GM21825 (cell line): ENCODE measurements around the gene WRAP73.

Experiments used
- ATAC-seq: cut with Tn5 transposase; IDR thresholded peaks from one replicate; pipeline ENCODE4 v1.9.1; 2021; ENCODE audit warnings: mild to moderate bottlenecking, moderate library complexity; ENCODE audit not compliant: unreplicated experiment

Gene WRAP73

DNA sequence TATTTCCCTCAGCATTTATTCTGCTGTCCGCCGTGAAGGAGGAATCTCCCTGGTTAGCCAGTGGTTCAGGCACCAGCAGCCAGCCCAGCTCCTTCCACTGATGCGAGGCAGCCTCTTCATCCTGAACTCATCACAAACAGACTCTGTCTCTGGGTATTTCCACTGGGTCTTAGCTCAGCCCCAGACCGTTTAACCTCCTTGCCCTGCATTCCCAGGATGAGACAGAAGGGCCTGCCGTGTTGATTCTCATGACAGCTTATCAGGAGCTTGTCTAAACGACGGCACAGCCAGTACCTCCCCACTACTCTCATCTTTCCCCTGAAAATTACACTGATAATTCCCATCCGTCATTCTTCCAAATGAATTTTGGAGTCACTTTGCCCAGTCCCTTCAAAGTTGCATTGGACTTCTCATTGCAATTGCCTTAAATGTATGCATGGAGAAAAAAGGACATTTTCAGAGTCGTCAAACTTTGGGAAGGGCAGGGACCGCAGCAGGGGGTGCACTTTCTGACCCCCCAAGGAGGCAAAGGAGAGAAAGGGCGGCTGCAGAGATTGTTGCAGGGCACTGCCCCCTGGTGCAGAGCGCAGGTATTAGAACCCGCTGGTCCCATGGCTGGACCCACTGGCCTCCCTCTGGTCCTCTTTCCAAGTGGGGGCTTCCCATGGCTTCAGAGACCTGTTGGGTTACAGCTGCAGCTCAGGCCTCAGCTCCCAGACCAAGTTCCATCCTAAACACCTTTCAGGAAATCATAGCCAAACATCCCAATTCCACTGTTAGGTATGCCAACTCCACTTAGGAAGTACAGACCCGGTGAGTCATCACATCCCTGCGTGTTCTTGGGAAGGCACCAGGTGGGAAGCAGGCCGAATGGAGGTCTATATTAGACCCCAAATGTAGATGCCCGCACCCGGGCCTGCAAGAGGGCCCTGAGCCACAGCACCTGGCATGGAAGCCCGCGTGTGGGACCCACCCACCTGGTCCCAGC, 34.9 kb downstream of the WRAP73 start:
- no peak for ATAC-seq

- no peak for ATAC-seq
These were observed 37.8 kb downstream of the WRAP73 start for GRCh38 chr1:3612123-3612522.

DNA sequence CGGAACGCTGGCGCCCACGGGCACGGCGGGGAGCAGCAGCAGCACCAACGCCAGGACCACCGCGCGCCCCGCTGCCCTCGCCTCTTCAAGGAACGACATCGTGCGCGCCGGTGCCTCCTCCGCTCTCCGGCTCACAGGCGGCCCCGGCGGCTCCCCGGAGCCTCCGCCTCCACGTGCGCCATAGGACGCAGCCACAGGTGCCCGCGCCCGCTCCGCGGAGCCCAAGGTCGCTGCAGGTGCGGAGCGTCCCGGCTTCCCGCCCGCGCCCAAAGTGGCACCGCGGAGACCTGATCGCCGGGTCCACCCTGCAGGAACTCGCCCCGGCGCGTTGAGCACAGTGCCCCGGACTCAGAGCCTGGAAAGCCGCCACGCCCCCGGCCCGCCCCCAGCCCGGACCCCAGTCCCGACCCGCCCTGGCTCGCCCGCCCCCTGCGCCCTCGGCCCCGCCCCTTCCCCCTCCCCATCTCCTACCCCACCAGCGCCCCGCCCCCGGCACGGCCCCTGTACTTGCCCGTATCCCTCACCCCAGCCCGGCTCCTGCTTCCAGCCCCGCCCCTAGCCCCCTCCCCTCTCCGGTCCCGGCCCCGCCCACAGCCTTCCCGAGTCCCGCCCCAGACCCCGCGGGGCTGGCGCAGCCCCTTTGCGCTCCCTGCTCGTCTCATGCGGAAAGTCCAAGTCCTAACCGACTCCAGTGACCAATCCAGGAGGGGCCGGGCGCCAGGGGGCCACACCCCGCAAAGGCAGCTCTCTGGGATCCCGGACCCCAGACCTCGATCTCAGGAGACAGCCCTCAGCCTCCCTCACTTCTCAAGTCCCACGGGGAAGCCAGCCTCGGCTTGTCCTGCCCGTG, 38.5 kb downstream of the WRAP73 start, which contains the start of gene MEGF6:
Gene MEGF6, minus strand, starts transcription at position 339 of the 850 bp plus-strand sequence. Its CDS starts 240 bp downstream, at position 99.
- ATAC-seq = no peak

DNA sequence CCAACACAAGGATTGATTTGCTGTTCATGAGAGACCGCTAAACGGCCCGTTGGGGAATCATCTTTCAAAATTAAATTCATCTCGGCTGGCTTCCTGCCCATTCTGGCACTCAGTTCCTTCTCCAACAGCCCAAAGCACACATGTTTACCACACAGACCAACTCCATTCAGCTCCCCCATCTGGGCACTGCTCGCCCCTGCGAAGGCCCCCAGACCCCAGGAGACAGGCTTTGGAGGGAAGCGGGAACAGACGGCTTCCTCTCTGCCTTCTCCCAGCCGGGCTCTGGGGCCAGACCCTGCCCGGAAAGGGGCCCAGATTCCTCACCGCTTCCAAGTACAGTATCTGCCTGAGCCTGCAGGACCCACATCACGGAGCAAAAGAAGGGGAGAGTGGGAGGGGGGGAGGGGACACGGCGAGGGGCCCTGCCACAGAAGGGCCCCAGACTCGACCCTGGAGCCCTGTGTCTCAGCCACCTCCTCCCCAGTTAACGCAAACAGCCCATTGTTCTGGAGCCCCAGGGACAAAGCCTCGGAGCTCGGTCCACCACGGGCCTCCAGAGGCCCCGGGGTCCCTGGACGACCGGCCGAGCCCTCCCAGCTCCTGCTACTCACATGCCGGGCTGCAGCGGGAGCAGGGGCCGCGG, 39.3 kb downstream of the WRAP73 start:
- no peak for ATAC-seq

DNA sequence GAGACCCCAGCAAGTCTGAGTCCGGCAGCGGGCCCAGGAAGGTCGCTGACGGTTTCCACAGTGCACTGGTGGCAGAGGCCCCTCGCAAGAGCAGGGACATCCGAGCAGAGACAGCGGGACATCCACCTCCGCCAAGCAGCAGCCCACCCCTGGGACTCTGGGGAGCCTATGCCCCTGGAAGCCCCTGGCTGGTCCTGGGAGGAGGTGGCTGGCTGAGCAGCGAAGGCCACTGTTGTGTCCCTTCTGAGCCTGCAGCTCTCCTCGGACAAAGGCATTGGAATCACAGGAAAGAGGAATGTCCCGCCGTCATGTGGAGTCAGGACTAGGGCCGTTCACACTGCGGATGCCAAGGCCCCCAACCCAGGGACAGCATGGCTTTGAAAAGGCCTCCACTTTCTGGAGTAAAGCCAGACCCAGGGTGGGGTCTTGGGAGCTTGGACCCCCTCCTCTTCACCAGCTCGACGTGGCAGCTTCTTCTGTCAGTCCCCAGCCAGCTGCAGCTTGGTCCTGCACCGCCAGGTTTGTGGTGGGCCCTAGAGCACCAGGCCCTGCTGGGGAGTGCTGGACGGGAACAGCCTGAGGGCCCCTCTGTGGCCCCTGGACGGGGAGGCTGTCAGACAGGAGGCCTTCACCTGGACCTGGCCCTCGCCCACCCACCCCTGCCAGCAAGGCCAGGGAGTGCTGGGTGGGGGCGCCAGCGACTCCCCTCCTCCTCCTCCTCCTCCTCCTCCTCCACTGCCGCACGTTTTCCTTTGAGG, 40.0 kb downstream of the WRAP73 start:
- no peak for ATAC-seq

GRCh38 chr1:3609016-3609768, 40.7 kb downstream of the WRAP73 start:
- ATAC-seq = no peak

- ATAC-seq = no peak
These were observed 41.7 kb downstream of the WRAP73 start for GRCh38 chr1:3608154-3608553.

DNA sequence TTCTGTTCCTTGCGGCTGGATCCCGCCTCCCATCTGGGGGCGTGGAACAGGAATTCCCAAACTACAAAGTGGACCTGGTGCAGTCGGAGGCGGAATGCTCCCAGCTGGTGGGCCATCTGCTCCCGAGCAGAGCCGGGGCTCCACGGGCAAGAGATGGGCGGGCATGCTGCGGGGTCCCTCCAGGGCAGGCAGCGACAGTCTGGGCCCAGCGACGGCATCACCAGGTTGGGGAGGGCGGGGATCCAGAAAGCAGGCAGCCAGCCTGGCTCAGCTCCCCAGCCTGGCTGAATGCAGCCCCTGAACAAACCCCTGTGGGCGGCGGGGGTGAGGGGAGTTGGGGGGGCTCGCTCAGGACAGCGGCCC, 42.2 kb downstream of the WRAP73 start:
- no peak for ATAC-seq

DNA sequence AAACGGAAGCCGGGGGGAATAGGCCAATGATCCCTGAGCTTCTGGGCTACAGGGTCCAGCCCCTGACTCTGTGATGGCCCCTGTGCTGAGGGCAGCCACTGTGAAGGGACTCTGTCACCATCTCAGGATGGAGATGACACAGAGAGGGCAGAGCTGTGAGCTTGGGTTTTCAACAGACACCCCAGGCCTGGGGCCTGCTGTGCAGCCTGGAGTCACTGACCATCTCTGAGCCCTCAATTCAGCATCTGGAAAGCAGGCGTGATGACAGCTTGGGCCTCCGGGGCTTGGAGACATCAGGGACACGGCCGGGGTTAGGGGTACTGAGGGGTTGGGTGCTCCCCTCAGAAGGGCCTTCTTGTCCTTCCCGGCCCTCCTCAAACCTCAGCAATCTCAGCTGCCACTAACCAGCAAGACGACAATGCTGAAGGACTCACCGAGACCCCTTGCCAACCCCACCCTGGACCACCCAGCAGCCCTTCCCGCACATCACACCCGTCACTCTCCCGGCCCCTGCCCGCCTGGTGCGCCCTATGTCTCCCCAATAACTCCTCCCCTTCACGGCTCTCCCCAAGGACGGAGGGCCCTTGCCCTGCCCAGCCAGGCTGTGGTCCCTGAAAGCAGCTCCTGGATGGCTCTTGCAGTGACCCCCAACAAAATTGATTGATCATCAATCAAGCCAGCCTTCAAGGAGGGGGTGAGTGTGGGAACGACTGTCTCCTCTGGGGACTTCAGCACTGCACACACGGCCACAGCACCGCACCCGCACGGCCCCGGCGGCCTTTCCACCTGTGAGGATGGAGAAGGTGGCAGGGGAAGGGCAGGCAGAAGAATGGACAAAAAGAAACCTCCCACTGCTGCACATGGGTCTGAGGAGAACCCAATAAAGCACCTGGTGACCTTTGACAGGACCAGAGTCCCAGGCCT, 42.9 kb downstream of the WRAP73 start:
- no peak for ATAC-seq

- ATAC-seq = no peak
These were observed 44.7 kb downstream of the WRAP73 start for GRCh38 chr1:3604997-3605823.

DNA sequence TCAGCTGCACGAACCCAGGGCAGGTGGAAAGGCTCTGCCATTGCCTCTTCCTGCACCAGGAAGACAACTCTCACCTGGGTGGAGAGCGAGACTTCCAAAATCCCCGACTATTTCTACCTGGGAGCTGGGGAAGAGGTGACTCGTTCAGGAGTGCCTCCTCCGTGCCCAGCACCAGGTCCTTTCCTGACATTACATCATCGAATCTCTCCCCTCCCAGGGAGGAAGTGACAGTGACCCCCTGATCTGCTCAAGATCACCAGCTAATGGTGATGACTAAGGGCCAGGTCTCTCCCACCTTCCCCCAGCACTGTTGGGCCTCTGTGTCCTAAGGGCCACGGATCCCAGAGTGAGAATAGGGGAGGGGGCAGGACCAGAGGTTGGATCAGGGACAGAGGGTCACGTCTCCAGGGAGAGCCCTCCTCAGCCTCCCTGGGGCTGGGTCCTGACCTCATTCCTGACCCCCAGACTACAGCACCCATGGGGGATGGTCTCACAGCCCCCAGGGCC, 45.4 kb downstream of the WRAP73 start:
- ATAC-seq = no peak

DNA sequence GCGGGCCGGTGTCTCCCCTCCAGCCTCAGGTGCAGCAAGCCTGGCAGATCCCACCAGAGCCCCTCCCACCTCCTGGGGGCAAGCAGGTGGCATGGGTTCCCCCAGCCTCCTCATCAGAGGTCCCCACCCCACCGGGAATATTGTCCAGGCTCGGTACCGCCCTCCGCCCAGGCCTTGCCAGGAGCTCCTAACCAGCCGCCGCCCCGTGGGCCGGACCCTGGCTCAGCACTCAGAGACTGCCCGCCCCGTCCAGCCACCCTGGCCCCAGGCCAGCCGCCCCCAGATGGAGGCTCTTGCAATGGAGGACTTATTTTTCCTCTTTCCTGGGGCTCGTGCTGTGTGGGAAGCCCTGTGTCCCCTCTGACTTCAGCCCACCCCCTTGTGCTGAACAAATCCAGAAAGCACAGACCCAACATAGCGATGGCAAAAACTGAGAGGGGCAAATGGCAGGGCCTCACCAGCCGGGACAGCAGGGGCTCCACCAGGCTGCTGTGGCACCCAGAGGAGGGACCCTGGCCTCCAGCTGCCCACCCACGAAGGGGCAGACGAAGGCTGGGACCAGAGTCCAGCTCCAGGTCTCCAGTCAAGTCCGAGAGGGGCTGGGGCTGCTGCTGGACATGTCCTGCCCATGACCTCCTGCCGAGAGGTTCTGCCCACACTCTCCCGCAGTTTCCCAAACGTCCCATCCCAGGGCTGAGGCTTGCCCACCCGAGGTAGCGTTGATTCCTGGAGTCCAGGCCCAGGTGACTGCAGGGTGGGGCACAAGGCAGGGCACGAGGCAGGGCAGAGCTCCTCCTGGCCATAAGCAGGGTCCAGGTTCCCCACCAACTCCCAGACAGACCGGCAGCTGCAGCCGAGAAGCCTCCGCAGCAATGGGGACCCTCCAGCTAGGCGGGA, 46.1 kb downstream of the WRAP73 start:
- no peak for ATAC-seq

DNA sequence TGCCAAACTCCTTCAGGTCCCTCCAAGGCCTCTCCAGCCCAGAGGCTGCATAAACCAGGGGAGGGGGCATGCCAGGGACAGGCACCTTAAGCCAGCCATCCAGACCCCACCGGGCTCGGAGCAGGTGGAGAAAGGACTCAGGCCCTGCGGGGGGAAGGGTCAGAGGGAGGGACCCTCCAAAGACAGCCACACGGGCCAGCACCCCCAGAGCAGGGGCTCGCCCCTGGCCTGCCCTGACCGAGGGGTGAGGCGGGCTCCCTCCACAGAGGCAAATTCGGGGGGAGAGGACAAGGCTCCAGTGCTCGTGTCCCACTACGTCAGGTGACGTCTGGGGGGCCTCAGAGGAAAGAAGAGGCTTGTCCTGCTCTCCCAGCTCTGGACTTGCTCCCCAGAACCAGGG, 46.7 kb downstream of the WRAP73 start:
- no peak for ATAC-seq

DNA sequence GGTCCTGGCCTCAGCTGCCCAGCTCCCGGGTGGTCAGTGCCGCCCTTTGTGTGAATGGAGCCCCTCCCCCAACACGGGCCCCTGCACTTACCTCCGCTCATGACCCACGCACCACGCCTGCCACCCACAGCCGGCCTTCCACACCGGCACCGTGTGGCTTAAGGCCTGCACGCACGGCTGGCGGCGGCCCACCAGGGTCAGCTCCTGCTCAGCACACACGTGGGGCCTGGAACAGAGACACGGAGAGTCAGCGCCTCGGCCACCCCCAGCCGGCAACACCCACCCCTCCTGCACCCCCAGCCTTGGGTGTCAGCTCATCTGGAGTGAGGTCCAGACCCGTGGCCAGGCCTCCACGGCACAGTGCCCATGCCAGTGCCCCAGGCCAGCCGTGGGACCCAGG, 47.5 kb downstream of the WRAP73 start:
- ATAC-seq = no peak

DNA sequence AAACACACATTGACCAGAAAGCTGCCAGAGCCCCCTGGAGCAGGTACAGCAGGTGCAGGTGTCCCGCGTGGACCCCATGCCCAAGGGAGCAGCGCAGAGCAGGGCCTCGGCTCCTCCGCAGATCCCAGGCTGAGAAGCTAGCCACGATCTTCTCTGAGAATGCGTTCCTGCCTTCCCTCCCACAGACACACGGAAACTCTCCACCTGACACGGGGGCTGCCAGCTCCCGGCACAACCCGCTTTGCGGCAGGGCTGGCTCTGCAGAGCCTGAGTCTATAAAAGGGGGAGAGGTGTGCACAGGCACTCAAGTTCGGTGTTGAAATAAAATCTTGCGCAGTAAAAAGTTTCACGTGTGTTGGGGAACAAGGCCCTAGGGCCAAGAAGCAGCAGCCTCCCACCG, 48.2 kb downstream of the WRAP73 start:
- ATAC-seq = no peak

DNA sequence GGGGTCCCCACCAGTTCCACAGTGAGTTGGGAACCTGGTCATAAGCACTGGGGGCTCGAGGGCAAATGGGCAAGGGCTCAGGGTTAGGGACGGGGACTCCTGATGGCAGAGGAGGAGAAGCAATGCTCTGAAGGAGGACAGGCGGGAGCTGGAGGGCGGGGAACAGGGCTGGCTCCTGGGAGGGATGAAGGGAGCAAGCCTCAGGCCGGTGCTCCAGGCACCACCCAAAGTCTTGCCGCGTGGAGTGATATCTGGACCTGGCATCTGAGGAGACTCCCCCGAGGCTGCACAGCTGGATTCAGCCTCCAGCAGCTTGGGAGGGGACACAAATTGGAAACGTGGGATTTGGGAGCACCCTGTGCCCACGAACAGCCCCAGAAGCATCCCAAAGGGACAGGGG, 49.5 kb downstream of the WRAP73 start:
- ATAC-seq = no peak

GRCh38 chr1:3599816-3600215, 50.1 kb downstream of the WRAP73 start:
- no peak for ATAC-seq
